WTC11 (cell line): ENCODE results near the gene CAPN3. TPM values are rescaled to one million over a fixed set of nuclear protein-coding genes. Genes with fewer than 3 reads are reported as not detected.

Source experiments
- ATAC-seq: fragments of 200-7000 bp; cut with Tn5 transposase; 2 replicates; pipeline ENCODE4 v1.10.0; 2021; ENCODE audit warnings: mild to moderate bottlenecking, moderate library complexity
- CTCF ChIA-PET: fragments of 300-600 bp; sonication (Branson Sonifier 250); formaldehyde crosslinking; loops from one replicate; lab custom pipeline; 2021; ENCODE audit warnings: antibody characterized with exemption; lab: Charles Lee
- POLR2A ChIA-PET: fragments of 350-600 bp; sonication (Branson Sonifier 250); formaldehyde crosslinking; loops from one replicate; lab custom pipeline; 2021; ENCODE audit warnings: antibody characterized with exemption; lab: Charles Lee
- DNase-seq: peaks from one replicate; pipeline ENCODE4 v3.0.0; 2021; ENCODE audit warnings: low spot score
- H3K27ac Mint-ChIP-seq: 2 replicates; pipeline ENCODE4 v1.8.0; 2021; ENCODE audit warnings: mixed read lengths
- H3K27me3 Mint-ChIP-seq: 2 replicates; pipeline ENCODE4 v1.8.0; 2021; ENCODE audit warnings: low read depth, mild to moderate bottlenecking, moderate library complexity, mixed read lengths
- H3K36me3 Mint-ChIP-seq: 2 replicates; pipeline ENCODE4 v1.8.0; 2021; ENCODE audit warnings: mixed read lengths
- H3K4me1 Mint-ChIP-seq: 2 replicates; pipeline ENCODE4 v1.8.0; 2022; ENCODE audit warnings: mixed read lengths
- H3K4me3 Mint-ChIP-seq: 2 replicates; pipeline ENCODE4 v1.8.0; 2021; ENCODE audit warnings: mild to moderate bottlenecking, moderate library complexity, mixed read lengths
- H3K9me3 Mint-ChIP-seq: 2 replicates; pipeline ENCODE4 v1.8.0; 2021; ENCODE audit warnings: mixed read lengths
- HMGA2 ChIP-seq: fragments of 250-450 bp; sonication (Bioruptor Pico); IDR thresholded peaks from 2 replicates; pipeline ENCODE4 v1.4.0; 2021; ENCODE audit warnings: mild to moderate bottlenecking, moderate library complexity
- NR3C1 ChIP-seq: sonication (generic); formaldehyde crosslinking; conservative IDR thresholded peaks from 2 replicates; pipeline ENCODE4 v1.8.1; 2023; ENCODE audit warnings: low read depth, mild to moderate bottlenecking, missing genetic modification reagents
- SMAD3 ChIP-seq: sonication (generic); formaldehyde crosslinking; IDR thresholded peaks from 2 replicates; pipeline ENCODE4 v1.8.0; 2022; ENCODE audit warnings: missing genetic modification reagents, mild to moderate bottlenecking, borderline replicate concordance
- TEAD1 ChIP-seq: sonication (generic); formaldehyde crosslinking; IDR thresholded peaks from 2 replicates; pipeline ENCODE4 v1.8.0; 2022; ENCODE audit warnings: mild to moderate bottlenecking, missing genetic modification reagents
- ZNF416 ChIP-seq: fragments of 250-450 bp; sonication (Bioruptor Pico); IDR thresholded peaks from 2 replicates; pipeline ENCODE4 v1.9.0; 2021; ENCODE audit warnings: mild to moderate bottlenecking, inconsistent platforms
- ZNF671 ChIP-seq: fragments of 250-450 bp; sonication (Bioruptor Pico); IDR thresholded peaks from 2 replicates; pipeline ENCODE4 v1.8.0; 2021; ENCODE audit warnings: mild to moderate bottlenecking
- total RNA-seq: library from RNA; stranded (reverse); gene quantifications from 3 replicates; pipeline ENCODE4 v1.2.3, GENCODE V29; 2021
- TF ChIP-seq, protein P1 (sequence below): fragments of 250-450 bp; sonication (Bioruptor Pico); conservative IDR thresholded peaks from 2 replicates; pipeline ENCODE4 v1.9.0; 2021; ENCODE audit warnings: mild to moderate bottlenecking
- TF ChIP-seq, protein P2 (sequence below): fragments of 250-450 bp; sonication (Bioruptor Pico); IDR thresholded peaks from 2 replicates; pipeline ENCODE4 v1.9.0; 2021; ENCODE audit warnings: moderate library complexity, mild to moderate bottlenecking, inconsistent platforms, borderline replicate concordance
- TF ChIP-seq, protein P3 (sequence below): sonication (generic); formaldehyde crosslinking; IDR thresholded peaks from 2 replicates; pipeline ENCODE4 v1.8.1; 2023; ENCODE audit warnings: mild to moderate bottlenecking, moderate library complexity, missing genetic modification reagents
- TF ChIP-seq, protein P4 (sequence below): fragments of 200-600 bp; IDR thresholded peaks from 2 replicates; pipeline ENCODE4 v1.8.0; 2022; ENCODE audit warnings: antibody characterized with exemption
- TF ChIP-seq, protein P5 (sequence below): sonication (generic); formaldehyde crosslinking; IDR thresholded peaks from 2 replicates; pipeline ENCODE4 v1.8.0; 2023; ENCODE audit warnings: mild to moderate bottlenecking, missing genetic modification reagents
- TF ChIP-seq, protein P6 (sequence below): sonication (generic); formaldehyde crosslinking; IDR thresholded peaks from 2 replicates; pipeline ENCODE4 v1.8.0; 2022; ENCODE audit warnings: mild to moderate bottlenecking, missing genetic modification reagents
- TF ChIP-seq, protein P7 (sequence below): fragments of 250-450 bp; sonication (Bioruptor Pico); IDR thresholded peaks from 2 replicates; pipeline ENCODE4 v1.9.0; 2021; ENCODE audit warnings: mild to moderate bottlenecking
- TF ChIP-seq, protein P8 (sequence below): sonication (generic); formaldehyde crosslinking; IDR thresholded peaks from 2 replicates; pipeline ENCODE4 v1.8.1; 2022; ENCODE audit warnings: mild to moderate bottlenecking, missing genetic modification reagents, moderate library complexity, borderline replicate concordance
- TF ChIP-seq, protein P9 (sequence below): sonication (generic); formaldehyde crosslinking; conservative IDR thresholded peaks from 2 replicates; pipeline ENCODE4 v1.8.1; 2022; ENCODE audit warnings: mild to moderate bottlenecking, missing genetic modification reagents

The CAPN3 gene
- total RNA-seq, 1 experiment from 2014 or later, result 0.70 TPM

DNA sequence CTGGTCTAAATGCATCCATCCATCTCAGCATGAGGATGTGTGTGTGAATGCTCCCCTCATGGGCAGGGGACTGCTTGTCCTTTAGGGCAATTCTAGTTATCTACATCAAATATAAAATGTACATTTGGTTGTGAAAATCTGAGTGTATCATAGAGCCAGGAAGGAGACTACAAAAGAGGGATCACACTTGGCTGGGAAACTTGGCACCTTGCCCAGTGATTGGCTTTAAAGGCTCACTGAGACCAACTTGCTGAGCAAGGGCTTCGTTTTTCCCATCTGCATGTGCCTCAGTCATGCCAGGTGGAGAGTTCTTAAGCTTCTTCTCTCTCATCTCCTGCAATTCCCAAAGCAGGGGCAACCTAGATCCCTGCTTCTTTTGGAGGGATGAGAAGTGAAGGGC is 5.2 kb downstream of the CAPN3 start:
- no peak for ATAC-seq
- Mint-ChIP-seq H3K4me3 (no peak overlapping the region), H3K27ac (no peak overlapping the region), H3K36me3 (peaks cover 17% of the 10 kb centered on the region), H3K9me3 (peaks cover 26% of the 10 kb centered on the region), H3K4me1 (peaks cover 28% of the 10 kb centered on the region), H3K27me3 (peaks cover 44% of the 10 kb centered on the region)
- ChIA-PET POLR2A (no interaction called here), CTCF (interaction anchor here (1.3 kb wide), 1 partner anchor 21 kb away, joined by 6 read pairs; no protein-coding TSS in a partner anchor)
- DNase-seq, result no peak
- TF ChIP-seq, protein P1, sequence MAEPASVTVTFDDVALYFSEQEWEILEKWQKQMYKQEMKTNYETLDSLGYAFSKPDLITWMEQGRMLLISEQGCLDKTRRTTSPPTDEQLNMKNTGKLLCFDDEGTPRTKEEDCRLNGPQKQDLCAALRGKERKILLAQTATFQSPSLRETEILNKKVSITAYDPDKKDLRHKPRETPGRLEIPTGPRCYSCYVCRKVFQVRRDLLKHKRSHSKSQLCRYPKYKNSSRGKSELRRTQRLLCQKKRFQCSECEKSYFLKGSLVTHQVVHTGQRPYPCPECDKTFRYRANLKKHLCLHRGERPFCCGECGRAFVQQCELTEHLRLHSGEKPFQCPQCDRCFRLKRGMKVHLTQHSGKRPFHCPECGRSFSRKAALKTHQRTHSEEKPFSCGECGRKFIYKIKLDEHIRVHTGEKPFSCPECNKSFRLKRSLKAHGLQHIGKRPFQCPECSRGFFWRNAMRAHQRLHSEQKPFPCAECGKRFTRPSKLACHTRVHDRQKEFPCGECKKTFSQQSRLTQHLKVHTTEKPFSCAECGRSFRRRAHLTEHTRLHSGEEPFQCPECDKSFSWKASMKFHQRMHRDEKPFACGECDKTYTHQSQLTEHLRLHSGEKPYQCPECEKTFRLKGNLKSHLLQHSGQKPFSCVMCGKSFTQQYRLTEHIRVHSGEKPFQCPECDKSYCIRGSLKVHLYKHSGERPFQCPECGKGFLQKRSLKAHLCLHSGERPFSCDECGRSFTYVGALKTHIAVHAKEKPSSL (CRISPR knock-in tag), result no peak
- TF ChIP-seq TEAD1 (CRISPR knock-in tag), result no peak
- TF ChIP-seq, protein P2, sequence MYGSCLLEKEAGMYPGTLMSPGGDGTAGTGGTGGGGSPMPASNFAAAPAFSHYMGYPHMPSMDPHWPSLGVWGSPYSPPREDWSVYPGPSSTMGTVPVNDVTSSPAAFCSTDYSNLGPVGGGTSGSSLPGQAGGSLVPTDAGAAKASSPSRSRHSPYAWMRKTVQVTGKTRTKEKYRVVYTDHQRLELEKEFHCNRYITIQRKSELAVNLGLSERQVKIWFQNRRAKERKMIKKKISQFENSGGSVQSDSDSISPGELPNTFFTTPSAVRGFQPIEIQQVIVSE, result no peak
- TF ChIP-seq, protein P3, sequence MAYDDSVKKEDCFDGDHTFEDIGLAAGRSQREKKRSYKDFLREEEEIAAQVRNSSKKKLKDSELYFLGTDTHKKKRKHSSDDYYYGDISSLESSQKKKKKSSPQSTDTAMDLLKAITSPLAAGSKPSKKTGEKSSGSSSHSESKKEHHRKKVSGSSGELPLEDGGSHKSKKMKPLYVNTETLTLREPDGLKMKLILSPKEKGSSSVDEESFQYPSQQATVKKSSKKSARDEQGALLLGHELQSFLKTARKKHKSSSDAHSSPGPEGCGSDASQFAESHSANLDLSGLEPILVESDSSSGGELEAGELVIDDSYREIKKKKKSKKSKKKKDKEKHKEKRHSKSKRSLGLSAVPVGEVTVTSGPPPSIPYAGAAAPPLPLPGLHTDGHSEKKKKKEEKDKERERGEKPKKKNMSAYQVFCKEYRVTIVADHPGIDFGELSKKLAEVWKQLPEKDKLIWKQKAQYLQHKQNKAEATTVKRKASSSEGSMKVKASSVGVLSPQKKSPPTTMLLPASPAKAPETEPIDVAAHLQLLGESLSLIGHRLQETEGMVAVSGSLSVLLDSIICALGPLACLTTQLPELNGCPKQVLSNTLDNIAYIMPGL (CRISPR knock-in tag), result no peak
- no peak for TF ChIP-seq SMAD3 (CRISPR knock-in tag)

DNA sequence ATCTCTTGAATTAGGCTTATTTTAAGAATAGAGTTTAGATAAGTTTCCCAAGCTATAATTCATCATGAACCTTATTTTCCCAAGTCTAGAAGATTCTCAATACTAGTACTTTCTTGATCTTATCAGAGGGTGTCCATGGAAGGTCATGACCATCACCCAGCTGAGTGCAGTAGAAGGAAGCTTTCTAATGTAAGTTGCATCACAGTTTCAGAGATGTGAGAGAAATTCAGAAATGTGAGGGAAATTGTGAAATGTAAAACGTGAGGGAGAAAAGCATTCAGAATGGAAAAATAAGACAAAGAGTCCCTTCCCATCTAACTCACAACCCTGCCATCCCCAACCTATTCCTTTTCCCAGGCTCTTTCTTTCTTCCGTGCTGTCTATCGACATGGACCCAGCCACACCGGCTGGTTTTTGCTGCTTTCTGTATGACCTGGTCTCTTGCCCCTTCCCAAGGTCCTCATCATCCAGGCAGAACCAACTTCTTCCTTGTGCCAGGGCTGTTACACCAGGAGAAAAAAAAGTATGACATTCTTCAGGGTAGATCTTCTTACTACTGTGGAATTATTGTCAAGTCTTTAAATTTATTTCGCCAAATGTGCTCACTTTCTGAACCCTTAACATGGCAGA is 6.7 kb downstream of the CAPN3 start:
- Mint-ChIP-seq H3K36me3 (peaks cover 28% of the 10 kb centered on the region), H3K4me1 (peaks cover 18% of the 10 kb centered on the region), H3K27ac (no peak overlapping the region), H3K27me3 (peaks cover 48% of the 10 kb centered on the region), H3K4me3 (no peak overlapping the region), H3K9me3 (peaks cover 39% of the 10 kb centered on the region)
- ATAC-seq (no peak), DNase-seq (no peak)
- ChIA-PET CTCF (interaction anchor here (0.6 to 0.7 kb wide), 2 partner anchors 92 to 819 kb away, joined by 3 to 5 read pairs; partner anchors contain the start of gene CCNDBP1), POLR2A (no interaction called here)
- TF ChIP-seq, protein P4, sequence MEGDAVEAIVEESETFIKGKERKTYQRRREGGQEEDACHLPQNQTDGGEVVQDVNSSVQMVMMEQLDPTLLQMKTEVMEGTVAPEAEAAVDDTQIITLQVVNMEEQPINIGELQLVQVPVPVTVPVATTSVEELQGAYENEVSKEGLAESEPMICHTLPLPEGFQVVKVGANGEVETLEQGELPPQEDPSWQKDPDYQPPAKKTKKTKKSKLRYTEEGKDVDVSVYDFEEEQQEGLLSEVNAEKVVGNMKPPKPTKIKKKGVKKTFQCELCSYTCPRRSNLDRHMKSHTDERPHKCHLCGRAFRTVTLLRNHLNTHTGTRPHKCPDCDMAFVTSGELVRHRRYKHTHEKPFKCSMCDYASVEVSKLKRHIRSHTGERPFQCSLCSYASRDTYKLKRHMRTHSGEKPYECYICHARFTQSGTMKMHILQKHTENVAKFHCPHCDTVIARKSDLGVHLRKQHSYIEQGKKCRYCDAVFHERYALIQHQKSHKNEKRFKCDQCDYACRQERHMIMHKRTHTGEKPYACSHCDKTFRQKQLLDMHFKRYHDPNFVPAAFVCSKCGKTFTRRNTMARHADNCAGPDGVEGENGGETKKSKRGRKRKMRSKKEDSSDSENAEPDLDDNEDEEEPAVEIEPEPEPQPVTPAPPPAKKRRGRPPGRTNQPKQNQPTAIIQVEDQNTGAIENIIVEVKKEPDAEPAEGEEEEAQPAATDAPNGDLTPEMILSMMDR, result no peak
- TF ChIP-seq TEAD1 (CRISPR knock-in tag) (no peak), HMGA2 (no peak), ZNF416 (CRISPR knock-in tag) (no peak), NR3C1 (CRISPR knock-in tag) (no peak), ZNF671 (CRISPR knock-in tag) (no peak)
- TF ChIP-seq, protein P5, sequence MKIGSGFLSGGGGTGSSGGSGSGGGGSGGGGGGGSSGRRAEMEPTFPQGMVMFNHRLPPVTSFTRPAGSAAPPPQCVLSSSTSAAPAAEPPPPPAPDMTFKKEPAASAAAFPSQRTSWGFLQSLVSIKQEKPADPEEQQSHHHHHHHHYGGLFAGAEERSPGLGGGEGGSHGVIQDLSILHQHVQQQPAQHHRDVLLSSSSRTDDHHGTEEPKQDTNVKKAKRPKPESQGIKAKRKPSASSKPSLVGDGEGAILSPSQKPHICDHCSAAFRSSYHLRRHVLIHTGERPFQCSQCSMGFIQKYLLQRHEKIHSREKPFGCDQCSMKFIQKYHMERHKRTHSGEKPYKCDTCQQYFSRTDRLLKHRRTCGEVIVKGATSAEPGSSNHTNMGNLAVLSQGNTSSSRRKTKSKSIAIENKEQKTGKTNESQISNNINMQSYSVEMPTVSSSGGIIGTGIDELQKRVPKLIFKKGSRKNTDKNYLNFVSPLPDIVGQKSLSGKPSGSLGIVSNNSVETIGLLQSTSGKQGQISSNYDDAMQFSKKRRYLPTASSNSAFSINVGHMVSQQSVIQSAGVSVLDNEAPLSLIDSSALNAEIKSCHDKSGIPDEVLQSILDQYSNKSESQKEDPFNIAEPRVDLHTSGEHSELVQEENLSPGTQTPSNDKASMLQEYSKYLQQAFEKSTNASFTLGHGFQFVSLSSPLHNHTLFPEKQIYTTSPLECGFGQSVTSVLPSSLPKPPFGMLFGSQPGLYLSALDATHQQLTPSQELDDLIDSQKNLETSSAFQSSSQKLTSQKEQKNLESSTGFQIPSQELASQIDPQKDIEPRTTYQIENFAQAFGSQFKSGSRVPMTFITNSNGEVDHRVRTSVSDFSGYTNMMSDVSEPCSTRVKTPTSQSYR (CRISPR knock-in tag), result no peak
- TF ChIP-seq, protein P6, sequence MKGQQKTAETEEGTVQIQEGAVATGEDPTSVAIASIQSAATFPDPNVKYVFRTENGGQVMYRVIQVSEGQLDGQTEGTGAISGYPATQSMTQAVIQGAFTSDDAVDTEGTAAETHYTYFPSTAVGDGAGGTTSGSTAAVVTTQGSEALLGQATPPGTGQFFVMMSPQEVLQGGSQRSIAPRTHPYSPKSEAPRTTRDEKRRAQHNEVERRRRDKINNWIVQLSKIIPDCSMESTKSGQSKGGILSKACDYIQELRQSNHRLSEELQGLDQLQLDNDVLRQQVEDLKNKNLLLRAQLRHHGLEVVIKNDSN (CRISPR knock-in tag), result no peak
- TF ChIP-seq, protein P7, sequence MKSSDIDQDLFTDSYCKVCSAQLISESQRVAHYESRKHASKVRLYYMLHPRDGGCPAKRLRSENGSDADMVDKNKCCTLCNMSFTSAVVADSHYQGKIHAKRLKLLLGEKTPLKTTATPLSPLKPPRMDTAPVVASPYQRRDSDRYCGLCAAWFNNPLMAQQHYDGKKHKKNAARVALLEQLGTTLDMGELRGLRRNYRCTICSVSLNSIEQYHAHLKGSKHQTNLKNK (CRISPR knock-in tag), result no peak
- TF ChIP-seq, protein P1 (CRISPR knock-in tag), result no peak
- TF ChIP-seq, protein P8, sequence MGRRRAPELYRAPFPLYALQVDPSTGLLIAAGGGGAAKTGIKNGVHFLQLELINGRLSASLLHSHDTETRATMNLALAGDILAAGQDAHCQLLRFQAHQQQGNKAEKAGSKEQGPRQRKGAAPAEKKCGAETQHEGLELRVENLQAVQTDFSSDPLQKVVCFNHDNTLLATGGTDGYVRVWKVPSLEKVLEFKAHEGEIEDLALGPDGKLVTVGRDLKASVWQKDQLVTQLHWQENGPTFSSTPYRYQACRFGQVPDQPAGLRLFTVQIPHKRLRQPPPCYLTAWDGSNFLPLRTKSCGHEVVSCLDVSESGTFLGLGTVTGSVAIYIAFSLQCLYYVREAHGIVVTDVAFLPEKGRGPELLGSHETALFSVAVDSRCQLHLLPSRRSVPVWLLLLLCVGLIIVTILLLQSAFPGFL (CRISPR knock-in tag), result no peak
- TF ChIP-seq, protein P9, sequence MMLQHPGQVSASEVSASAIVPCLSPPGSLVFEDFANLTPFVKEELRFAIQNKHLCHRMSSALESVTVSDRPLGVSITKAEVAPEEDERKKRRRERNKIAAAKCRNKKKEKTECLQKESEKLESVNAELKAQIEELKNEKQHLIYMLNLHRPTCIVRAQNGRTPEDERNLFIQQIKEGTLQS (CRISPR knock-in tag), result no peak
